HUES64 (cell line): ENCODE measurements around the gene LCE3B.

Source experiments
- H3K27ac ChIP-seq: 2 replicates; pipeline ENCODE4 v1.7.0; 2013; ENCODE audit warnings: low read depth, low read length, inconsistent platforms
- H3K27me3 ChIP-seq: 2 replicates; pipeline ENCODE4 v1.6.1; 2013; ENCODE audit warnings: mild to moderate bottlenecking, low read length; ENCODE audit not compliant: insufficient read depth
- H3K36me3 ChIP-seq: 2 replicates; pipeline ENCODE4 v1.6.1; 2013; ENCODE audit warnings: mild to moderate bottlenecking, low read length; ENCODE audit not compliant: insufficient read depth
- H3K4me1 ChIP-seq: 2 replicates; pipeline ENCODE4 v1.6.1; 2013; ENCODE audit warnings: mild to moderate bottlenecking, low read length, moderate library complexity; ENCODE audit not compliant: insufficient read depth
- H3K4me3 ChIP-seq: 2 replicates; pipeline ENCODE4 v1.5.1; 2013; ENCODE audit warnings: mild to moderate bottlenecking, low read length, moderate library complexity
- H3K9ac ChIP-seq: 2 replicates; pipeline ENCODE4 v1.6.1; 2013; ENCODE audit warnings: mild to moderate bottlenecking, low read depth, low read length
- H3K9me3 ChIP-seq: 2 replicates; pipeline ENCODE4 v1.6.1; 2013; ENCODE audit warnings: low read depth, low read length; ENCODE audit not compliant: insufficient read depth
- WGBS: fragments of 150-250, 120-280 bp; methylation state at CpG from one replicate; pipeline ENCODE4 v1.1.7; 2013; ENCODE audit warnings: missing lambda C conversion rate; 5-methylcytosine and 5-hydroxymethylcytosine counted together

LCE3B gene

GRCh38 chr1:152658649-152659048 lies 45.0 kb downstream of the LCE3B start:
- H3K4me1 ChIP-seq: no peaks in the 10 kb centered on the region
- H3K9me3 ChIP-seq: peaks cover 91% of the 10 kb centered on the region
- H3K4me3 ChIP-seq: no peak overlapping the region
- H3K27me3 ChIP-seq: no peaks in the 10 kb centered on the region
- 82% methylated on average over 3 of the region's 3 CpGs for WGBS
- no peak overlapping the region for H3K9ac ChIP-seq
- no peak overlapping the region for H3K27ac ChIP-seq
- H3K36me3 ChIP-seq: no peaks in the 10 kb centered on the region

GRCh38 chr1:152663098-152663497 lies 49.5 kb downstream of the LCE3B start, which contains the start of gene LCE2D:
Gene LCE2D, plus strand, starts transcription at chr1:152663380. Its CDS starts 726 bp downstream, at chr1:152664106.
- H3K27me3 ChIP-seq: no peaks in the 10 kb centered on the region
- 59% methylated on average over 3 of the region's 3 CpGs for WGBS
- no peaks in the 10 kb centered on the region for H3K4me1 ChIP-seq
- no peak within 1 kb of the TSS for H3K4me3 ChIP-seq
- no peak within 1 kb of the TSS for H3K27ac ChIP-seq
- peaks cover 85% of the 10 kb centered on the region for H3K9me3 ChIP-seq
- H3K36me3 ChIP-seq: no peaks in the 10 kb centered on the region
- no peak within 1 kb of the TSS for H3K9ac ChIP-seq
